Gastroesophageal sphincter (tissue), 3 donors: Measurements from ENCODE around the gene NANOS2.

Source experiments
- CTCF ChIP-seq, 4 experiments: fragments of 200-600 bp in 2 of 4; fragments of 450-650 bp in 2 of 4; sonication (generic) in 1 of 4; IDR thresholded peaks; one replicate each; pipeline ENCODE4 v1.5.1; 2017 to 2019; ENCODE audit warnings: antibody characterized with exemption in 4 of 4, mild to moderate bottlenecking in 2 of 4, moderate library complexity in 2 of 4
- EP300 ChIP-seq: sonication (generic); formaldehyde crosslinking; IDR thresholded peaks from one replicate; pipeline ENCODE4 v1.6.1; 2017; ENCODE audit warnings: antibody characterized with exemption, mild to moderate bottlenecking
- POLR2A ChIP-seq, 2 donors: fragments of 450-650 bp; IDR thresholded peaks; one replicate each; pipeline ENCODE4 v1.6.1; 2017; ENCODE audit warnings: antibody characterized with exemption in 2 of 2, mild to moderate bottlenecking in 2 of 2, moderate library complexity in 1 of 2
- POLR2AphosphoS5 ChIP-seq: sonication (generic); formaldehyde crosslinking; IDR thresholded peaks from one replicate; pipeline ENCODE4 v1.6.1; 2017; ENCODE audit warnings: antibody characterized with exemption

- TF ChIP-seq CTCF (IDR thresholded peaks at IDR 0.05) (no peak), POLR2AphosphoS5 (no peak), EP300 (no peak), POLR2A (IDR thresholded peaks at IDR 0.05) (no peak)
Measured at GRCh38 chr19:45922281-45922680, 7.7 kb upstream of the NANOS2 start.
